GM10847 (cell line): ENCODE data around the gene LDHA.
A peak's percentile ranks its signal among the peaks of the same experiment; 100 is the strongest.

Experiments
- POLR2A ChIP-seq: IDR thresholded peaks from 2 replicates; pipeline ENCODE4 v1.6.1; 2011; ENCODE audit not compliant: insufficient read length; ENCODE audit errors: extremely low read depth

The LDHA gene

DNA sequence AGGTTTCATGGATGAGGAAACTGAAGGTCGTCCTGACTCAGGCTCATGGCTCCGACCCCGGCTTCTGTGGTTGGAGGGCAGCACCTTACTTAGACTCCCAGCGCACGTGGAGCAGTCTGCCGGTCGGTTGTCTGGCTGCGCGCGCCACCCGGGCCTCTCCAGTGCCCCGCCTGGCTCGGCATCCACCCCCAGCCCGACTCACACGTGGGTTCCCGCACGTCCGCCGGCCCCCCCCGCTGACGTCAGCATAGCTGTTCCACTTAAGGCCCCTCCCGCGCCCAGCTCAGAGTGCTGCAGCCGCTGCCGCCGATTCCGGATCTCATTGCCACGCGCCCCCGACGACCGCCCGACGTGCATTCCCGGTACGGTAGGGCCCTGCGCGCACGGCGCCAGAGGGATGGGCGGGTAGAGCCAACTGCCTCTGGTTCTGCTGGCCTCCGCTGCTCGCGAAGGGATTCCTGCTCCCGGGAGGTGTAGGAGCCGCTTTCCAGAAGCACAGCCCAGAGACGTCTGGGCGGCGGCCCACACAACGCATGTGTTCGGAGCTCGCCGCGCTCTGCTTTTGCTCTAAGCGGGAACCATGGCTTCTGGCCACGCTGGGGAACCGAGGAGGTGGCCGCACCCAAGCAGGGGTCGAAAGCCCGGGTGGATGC lies at the start of gene LDHA:
Gene LDHA, plus strand, starts transcription at position 289 of the 653 bp plus-strand sequence. CDS start 2,280 bp downstream, outside the sequence.
- peak; percentile 99 for TF ChIP-seq POLR2A

DNA sequence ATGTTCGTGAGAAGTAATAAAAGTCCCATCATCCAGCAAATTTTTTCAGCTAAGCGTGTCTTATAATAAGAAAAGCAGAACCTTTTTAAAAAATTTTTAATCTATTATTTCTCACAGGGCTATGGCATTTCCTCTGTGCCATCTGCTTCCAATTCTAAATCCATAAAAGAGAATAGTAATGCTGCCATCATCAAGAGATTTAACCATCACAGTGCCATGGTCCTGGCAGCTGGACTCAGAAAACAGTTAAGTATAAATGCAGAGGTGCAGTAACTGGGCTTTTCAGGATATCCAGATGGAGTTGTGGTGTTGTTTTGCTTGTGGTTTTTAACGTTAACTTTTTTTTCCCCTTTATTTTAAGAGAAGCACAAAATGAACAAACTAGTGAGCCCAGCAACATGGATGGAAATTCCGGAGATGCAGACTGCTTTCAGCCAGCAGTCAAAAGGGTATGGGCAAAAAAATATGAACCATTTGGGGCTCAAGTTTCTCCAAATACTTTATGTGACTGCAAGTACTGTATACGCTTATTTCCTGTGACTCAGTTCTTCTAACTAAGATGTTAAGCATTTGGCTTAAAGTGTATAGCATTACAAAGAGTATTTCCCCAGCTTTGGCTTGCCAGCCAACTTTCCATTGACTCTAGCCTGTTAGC lies 46.8 kb upstream of the LDHA start:
- TF ChIP-seq POLR2A: no peak

DNA sequence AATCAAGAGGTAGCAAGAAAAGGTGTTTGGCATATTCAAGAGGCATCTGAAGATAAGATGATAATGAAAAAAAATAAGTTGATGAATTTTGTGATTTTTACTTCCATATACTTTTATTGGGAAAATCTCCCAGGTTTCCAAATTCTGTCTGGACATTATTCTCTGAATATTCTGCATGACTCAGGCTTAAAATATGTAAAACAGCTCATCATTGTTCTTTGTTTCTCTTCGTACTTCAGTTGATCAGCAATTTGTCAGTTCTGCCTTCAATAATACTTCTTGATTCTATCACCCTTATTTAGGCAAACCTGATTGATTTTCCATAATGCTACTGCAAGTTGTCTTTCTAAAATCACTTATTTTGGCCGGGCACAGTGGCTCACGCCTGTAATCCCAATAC lies 41.8 kb upstream of the LDHA start:
- TF ChIP-seq POLR2A: no peak

DNA sequence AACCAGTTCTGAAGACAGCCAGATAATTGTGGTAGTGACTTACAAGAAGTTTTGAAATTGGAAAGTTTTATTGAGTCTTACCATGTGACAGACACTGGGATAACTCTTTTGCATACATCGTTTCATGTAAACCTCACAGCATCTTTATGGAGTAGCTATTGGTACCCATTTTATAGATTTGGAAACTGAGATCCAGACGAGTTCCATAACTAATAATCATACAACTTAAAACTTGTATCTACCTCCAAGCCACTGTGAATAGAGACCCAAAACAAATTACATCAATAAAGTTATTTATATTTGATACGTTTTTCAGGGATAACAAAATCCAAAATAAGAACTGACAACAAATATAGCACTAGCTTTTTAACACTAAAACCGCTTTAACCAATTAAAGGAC lies 35.7 kb upstream of the LDHA start:
- no peak for TF ChIP-seq POLR2A

DNA sequence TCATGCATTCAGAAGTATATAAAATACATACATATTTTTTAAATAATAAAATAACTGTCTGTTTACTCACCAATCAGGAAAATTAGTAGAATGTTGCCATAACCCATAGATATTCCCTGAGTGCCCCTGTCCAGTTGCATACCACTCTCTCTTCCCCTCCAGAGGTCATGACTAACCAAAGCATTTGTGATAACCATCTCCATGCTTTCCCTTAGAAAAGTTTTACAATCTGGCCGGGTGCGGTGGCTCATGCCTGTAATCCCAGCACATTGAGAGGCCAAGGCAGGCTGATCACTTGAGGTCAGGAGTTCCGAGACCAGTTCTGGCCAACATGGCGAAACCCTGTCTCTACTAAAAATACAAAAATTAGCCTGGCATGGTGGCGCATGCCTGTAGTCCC lies 33.2 kb upstream of the LDHA start:
- TF ChIP-seq POLR2A: no peak

DNA sequence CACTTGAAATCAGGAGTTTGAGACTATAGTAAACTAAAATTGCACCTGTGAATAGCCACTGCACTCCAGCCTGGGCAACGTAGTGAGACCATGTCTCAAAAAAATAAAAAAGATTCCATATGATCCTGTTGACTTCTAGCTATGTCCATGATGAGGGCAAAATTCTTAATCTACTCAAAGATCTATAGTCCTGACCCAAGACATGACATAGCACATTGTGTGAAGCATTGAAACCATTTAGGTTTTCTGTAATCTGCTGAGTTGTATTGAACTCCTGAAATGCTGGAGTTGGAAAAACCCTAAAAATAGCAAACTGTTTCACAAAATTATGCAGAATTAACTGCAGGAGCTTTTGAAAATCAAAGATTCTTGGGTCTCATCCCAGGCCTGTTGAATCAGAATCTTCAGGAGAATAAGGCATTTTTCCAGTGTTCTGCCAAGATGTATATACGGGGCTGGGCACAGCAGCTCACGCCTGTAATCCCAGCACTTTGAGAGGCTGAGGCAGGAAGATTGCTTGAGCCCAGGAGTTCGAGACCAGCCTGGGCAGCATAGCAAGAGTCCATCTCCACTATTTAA lies 29.8 kb upstream of the LDHA start:
- TF ChIP-seq POLR2A: no peak

DNA sequence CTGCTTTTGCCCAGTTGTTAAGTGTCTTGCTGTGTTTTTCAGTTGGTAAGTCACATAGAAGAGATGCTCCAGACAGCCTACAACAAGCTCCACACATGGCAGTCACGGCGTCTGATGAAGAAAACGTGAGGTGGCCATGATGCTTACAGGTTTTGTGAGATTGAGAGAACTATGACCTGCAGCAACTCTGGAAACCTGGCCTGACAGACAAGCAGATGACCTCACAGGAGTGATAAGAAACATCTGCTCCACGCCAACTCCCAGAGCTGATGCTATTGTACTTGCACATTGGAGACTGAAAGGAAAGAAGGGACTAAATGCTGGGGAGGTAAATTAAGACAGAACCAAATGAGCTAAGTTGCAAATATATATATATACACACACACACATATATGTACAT lies 28.6 kb upstream of the LDHA start:
- no peak for TF ChIP-seq POLR2A

DNA sequence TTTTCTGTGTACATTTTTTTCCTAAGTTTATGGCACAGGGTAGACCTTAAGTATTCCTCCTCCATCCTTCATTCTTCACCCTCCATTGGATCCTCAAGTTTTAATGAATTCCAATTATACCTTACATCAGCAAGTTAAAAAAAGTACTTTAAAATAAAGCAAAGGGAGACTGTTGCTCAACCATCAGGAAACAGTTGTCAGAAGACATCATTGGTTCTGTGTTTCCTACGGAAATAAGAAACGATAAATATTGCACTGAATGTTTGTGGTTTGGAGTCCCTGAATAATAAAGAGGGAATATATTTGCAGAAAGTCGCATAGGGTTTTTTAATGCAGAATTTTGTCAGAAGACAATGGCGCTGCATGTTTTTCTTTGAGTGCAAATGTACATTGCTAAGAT lies 28.1 kb upstream of the LDHA start:
- TF ChIP-seq POLR2A: no peak

DNA sequence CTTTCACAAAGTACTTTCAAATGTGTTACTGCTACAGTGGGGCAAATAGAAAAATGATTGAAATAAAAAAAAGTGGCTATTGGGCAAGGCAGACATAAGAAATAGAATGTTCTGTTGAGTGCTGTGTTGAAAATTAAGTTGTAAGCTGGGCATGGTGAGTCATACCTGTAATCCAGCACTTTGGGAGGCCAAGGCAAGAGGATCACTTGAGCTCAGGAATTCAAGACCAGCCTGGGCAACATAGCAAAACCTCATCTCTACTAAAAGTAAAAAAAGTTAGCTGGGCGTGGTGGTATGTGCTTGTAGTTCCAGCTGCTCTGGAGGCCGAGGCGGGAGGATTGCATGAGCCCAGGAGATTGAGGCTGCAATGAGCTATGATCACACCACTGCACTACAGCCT lies 26.9 kb upstream of the LDHA start:
- TF ChIP-seq POLR2A: no peak

DNA sequence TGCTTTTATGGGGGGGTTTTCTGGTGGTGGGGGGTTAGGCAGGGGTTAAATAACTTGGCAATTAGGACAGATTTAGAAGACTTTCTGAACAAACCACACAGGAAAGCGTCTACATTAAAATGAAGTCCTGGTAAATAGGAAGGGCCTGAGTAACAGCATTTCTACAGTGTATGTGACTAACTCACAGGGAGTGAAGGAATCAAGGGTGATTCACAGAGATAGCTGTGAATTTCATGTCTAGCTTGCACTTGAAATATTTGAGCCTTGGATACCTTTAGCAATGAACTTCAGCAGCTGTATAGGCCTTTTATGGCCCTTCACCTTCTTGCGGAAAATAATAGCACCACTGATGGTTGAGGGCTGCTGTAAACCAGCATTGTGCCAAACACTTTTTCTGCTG lies 26.1 kb upstream of the LDHA start:
- no peak for TF ChIP-seq POLR2A

DNA sequence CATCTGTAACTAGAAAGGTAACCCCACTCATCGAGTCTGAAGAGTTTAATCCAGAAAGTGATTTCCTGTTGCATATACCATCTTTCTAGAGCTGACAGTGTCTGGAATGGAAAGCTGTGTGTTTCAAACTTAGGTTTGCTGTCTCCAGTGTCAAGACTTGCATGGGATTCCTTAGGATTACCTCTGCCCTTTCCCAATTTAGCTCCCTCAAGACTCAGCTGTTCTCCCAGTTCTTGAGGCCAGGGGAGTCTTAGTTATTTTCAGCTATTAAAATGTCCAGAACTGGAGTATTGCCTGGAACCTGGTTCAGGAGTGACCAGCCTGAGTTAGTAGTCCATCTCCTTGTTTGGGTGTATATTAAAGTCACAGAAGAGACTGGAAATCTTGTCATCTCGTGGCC lies 25.0 kb upstream of the LDHA start:
- no peak for TF ChIP-seq POLR2A

DNA sequence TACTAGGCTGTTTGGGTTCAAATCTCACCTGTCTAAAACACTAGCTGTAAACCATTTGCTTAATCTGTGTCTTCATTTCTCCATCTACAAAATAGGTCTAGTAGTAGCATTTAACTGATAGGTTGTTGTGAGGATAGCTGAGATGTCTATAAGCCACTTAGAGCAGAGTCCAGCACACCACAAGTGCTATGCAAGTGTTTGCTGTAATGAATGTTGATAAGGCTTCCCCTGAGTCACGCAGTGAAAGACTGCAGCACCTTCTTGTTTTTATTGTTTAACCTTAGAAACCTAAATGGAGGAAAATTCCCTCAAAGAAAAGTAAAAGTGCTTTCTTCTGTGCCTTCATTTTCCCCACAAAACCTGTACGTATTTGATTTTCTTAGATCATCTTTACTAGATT lies 23.1 kb upstream of the LDHA start:
- no peak for TF ChIP-seq POLR2A

DNA sequence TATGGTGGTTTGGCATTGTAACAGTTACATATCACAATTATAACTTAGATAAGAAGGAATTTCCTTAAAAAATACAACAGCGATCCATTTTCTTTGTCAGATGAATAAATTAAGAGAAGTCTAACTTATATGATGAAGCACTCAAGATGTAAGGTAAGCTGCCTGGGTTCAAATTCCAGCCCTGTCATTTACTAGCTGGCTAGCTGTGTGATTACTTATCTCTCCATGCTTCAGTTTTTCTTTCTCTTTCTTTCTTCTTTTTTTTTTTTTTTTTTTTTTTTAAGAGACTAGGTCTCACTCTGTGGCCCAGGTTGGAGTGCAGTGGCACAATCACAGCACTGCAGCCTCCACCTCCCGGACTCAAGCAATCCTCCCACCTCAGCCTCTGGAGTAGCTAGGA lies 22.2 kb upstream of the LDHA start:
- TF ChIP-seq POLR2A: no peak

DNA sequence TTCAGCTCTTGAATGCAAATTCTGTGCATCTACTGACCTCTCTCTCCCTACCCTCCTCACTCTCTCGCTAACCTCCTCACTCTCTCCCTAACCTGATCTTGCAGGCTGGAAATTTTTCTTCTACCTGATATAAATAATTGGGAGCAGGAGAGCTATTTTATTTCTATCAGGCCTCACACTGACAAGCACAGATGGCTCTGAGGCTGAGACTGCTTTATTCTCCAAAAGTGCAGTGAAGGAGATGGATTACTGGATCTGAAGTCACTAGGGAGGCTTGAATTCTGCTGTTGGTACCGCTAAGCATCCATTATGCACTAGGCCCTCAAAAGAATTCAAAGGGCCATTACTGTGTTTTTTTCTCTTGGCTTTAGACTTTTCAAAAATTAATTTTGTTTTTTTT lies 19.4 kb upstream of the LDHA start:
- TF ChIP-seq POLR2A: no peak

DNA sequence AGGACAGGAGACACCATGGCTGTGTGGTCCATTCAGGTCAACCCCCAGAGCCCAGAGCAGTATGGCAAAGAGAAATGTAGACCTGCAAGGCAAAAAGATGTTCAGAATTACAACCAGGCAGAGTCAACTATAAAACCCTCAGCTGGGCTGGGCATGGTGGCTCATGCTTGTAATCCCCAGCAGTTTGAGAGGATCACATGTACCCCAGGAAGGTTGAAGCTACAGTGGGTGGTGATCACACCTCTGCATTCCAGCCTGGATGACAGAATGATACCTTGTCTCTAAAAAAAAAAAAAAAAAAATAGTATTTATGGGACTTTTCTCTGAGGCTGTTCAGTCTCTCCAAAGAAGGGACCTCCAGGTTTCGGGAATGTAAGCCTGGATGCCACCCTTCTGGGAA lies 18.4 kb upstream of the LDHA start:
- TF ChIP-seq POLR2A: no peak

DNA sequence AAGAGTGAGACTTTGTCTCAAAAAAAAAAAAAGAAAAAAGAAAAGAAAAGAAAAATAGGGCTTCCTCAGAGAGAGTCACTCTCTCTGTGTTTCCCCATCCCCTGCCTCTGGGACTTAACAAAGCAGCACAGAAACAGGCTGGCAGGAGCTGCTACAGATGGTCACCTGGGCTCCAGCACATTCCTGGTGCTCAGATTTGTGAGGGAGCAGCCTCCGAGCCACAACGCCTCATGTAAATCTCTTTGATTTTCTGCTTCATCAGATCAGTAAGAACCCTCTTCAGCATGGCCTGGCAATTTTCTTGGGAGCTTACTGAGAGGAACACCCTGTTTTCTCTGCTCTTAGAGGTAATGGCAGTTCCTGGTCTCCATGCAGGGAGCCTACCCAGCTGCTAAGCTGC lies 15.2 kb upstream of the LDHA start:
- TF ChIP-seq POLR2A: no peak
